Activated CD8-positive, alpha-beta memory T cell treated with anti-CD3 and anti-CD28 coated beads, Interleukin-2, amount 10 ng/mL, durations not matched to agents 7 days and 5 days (primary cell): ENCODE data around the gene FXN. TPM values are rescaled to one million over a fixed set of nuclear protein-coding genes. Genes with fewer than 3 reads are reported as not detected.

ENCODE experiments used
- ATAC-seq: fragments of 150-1000 bp; cut with Tn5 transposase; one replicate; pipeline ENCODE4 v1.10.0; 2021; ENCODE audit warnings: moderate library complexity
- CTCF ChIA-PET: fragments of 350-600 bp; sonication (Branson Sonifier 250); formaldehyde crosslinking; loops from one replicate; lab custom pipeline; 2021; ENCODE audit warnings: antibody characterized with exemption; lab: Charles Lee
- DNase-seq: peaks from one replicate; pipeline ENCODE4 v3.0.0-alpha.2; 2020
- H3K27ac Mint-ChIP-seq: one replicate; pipeline ENCODE4 v1.8.0; 2021; ENCODE audit warnings: mild to moderate bottlenecking, mixed read lengths
- H3K27me3 Mint-ChIP-seq: one replicate; pipeline ENCODE4 v1.8.0; 2021; ENCODE audit warnings: mixed read lengths
- H3K36me3 Mint-ChIP-seq: one replicate; pipeline ENCODE4 v1.8.0; 2021; ENCODE audit warnings: mild to moderate bottlenecking, mixed read lengths
- H3K4me1 Mint-ChIP-seq: one replicate; pipeline ENCODE4 v1.8.0; 2021; ENCODE audit warnings: mixed read lengths
- H3K4me3 Mint-ChIP-seq: one replicate; pipeline ENCODE4 v1.8.0; 2021; ENCODE audit warnings: mild to moderate bottlenecking, moderate library complexity, mixed read lengths
- H3K9me3 Mint-ChIP-seq: one replicate; pipeline ENCODE4 v1.8.0; 2022; ENCODE audit warnings: low read depth, mixed read lengths
- total RNA-seq, 2 experiments: library from RNA; stranded (reverse); gene quantifications; one replicate each; pipeline ENCODE4 v1.2.3, GENCODE V29; 2021

FXN gene
- total RNA-seq, 2 experiments from 2014 or later: 19.9 to 33.9 TPM

DNA sequence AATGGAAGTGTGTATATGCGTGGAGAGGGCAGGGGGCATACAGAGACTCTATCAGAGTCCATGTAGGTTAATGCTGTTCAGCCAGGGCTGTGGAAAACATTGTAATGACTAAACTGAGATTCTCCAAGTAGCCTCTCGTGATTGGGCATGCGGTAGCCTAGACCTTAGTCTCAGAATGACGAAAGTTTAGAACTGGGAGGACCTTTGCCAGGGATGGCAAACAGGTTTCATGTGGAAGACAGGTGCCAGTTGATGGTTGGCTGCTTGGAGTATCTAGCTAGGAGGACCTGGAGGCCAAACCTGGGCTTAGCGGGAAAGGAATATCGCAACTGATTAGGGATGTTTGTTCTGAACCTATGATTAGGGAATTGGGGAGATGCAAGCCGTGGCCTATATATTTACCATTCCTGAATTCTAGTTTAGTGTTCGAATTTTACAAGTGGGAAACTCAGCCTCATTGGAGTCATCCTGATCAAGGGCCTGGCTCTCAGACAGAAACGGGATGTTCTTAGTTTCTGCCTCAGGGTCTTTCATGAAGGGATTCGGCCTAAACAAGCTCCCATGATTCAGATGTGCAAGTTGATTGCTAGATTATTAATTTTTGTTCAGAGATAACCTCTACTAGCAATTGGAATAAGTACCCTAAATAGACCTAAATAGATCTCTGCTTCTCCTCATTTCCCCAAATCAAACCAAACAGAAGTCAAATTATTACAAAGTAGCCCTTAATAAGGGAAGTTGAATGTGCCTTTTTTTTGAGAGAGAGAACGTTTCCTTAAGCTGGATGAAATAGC lies 111.7 kb downstream of the FXN start:
- H3K4me1 Mint-ChIP-seq: no peaks in the 10 kb centered on the region
- ATAC-seq: no peak
- H3K27me3 Mint-ChIP-seq: peaks cover 7% of the 10 kb centered on the region
- no peaks in the 10 kb centered on the region for H3K36me3 Mint-ChIP-seq
- no peak overlapping the region for H3K27ac Mint-ChIP-seq
- peak; percentile 23 for DNase-seq
- no peaks in the 10 kb centered on the region for H3K9me3 Mint-ChIP-seq
- CTCF ChIA-PET: no interaction called here
- no peak overlapping the region for H3K4me3 Mint-ChIP-seq

DNA sequence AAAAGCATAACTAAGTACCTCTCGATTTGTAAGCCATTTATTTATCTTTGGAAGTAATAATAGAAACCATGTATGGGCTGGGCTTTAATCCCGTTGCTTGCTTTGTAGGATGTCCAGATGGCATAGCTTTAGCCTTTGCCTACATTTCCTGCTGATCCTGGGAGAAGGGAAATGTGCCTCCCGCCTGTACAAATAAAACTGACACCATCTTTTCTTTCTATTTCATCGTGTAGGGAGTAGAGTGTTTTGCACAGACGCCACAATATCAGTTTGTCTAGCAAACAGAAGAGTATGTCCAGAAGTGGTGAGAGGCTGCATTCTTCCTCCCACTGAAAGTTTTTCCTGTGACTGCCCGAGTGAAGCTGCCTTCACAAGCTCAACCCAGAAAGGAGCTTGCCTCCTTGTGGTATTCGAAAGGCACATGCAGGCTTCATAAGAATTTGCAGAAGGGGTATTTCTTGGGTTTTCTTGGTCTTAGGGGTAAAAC lies 113.8 kb downstream of the FXN start:
- Mint-ChIP-seq H3K27me3 (peaks cover 5% of the 10 kb centered on the region), H3K4me3 (no peak overlapping the region), H3K4me1 (no peaks in the 10 kb centered on the region), H3K36me3 (no peaks in the 10 kb centered on the region), H3K27ac (no peak overlapping the region), H3K9me3 (no peaks in the 10 kb centered on the region)
- ATAC-seq: no peak
- CTCF ChIA-PET: no interaction called here
- peak; percentile 33 for DNase-seq

Other genes starting within 250 kb of the FXN start
- gene PRKACG, start 21.6 kb upstream of the FXN start, total RNA-seq: not detected
- gene TJP2, start 138.5 kb downstream of the FXN start, total RNA-seq: 10 to 100 TPM; 16.9 to 17.6 TPM